Measurements from ENCODE around the gene RRP12.
"Not testable (repeated sequence)": the region's sequence is repeated elsewhere in the genome, so short reads cannot be mapped to it uniquely, and the experiment has no call there.

RRP12 gene

GRCh38 chr10:97407211-97407951 is 6.2 kb upstream of the RRP12 start:
- peak; percentile 38 for DNase-seq

DNA sequence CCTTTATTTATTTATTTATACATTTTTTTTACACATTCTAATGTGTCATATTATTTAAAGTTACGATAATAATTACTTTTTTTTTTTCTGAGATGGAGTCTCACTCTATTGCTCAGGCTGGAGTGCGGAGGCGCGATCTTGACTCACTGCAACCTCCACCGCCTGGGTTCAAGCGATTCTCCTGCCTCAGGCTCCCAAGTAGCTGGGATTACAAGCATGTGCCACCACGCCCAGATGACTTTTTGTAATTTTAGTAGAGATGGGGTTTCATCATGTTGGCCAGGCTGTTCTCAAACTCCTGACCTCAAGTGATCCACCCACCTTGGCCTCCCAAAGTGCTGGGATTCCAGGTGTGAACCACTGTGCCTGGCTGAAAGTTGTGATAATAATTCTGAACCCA is 5.3 kb upstream of the RRP12 start:
- DNase-seq: not testable (repeated sequence)

- DNase-seq: no peak
These were observed 4.9 kb upstream of the RRP12 start for GRCh38 chr10:97406064-97406463.

- DNase-seq: no peak
These were observed 2.9 kb upstream of the RRP12 start for GRCh38 chr10:97404044-97404443.

DNA sequence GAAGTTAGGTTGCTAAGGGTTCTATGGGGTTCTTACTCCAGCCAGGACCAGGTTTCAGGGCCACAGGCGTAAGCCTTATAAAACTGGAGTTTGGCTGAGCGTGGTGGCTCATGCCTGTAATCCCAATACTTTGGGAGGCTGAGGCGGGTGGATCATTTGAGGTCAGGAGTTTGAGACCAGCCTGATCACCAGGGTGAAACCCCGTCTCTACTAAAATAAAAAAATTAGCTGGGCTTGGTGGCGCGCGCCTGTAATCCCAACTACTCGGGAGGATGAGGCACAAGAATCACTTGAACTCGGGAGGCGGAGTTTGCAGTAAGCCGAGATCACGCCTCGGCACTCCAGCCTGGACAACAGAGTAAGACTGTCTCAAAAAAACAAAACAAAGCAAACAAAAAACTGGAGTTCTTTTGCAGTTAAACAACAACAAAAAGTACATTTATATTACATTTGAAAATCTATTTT is 347 bp upstream of the RRP12 start:
- DNase-seq: no peak

DNA sequence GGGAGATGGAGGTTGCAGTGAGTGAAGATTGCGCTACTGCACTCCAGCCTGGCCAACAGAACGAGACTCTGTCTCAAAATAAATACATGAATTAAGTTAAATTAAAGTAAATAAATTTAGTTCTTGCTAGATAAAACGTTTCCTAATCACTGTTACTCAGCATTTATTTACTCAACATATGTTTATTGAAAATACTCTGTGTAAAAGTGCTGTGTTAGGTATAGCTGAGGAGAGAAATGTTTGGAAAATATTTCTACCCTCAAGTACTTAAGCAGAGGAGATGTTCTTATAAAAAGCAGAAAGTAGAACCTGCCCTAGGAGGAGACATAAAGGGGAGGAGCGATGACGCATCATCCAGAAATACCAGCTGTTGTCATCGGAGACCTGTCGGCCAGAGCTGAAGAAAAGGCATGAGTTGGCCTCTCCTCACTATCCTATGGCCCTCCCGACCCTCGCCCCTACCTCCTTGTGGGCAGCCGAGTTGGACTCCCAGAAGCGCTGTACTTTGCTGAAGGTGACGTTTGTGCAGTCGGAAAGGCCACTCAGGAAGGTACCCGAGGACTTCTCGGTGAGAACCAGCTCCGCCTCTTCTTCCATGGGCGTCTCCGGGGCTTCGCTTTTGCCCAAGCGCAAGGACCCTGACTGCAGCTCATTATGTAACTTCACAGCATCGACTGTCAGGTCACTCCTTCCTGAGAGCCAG is 1.1 kb downstream of the RRP12 start:
- no peak for DNase-seq

- no peak for DNase-seq
These were observed 5.1 kb downstream of the RRP12 start for GRCh38 chr10:97396056-97396455.

DNA sequence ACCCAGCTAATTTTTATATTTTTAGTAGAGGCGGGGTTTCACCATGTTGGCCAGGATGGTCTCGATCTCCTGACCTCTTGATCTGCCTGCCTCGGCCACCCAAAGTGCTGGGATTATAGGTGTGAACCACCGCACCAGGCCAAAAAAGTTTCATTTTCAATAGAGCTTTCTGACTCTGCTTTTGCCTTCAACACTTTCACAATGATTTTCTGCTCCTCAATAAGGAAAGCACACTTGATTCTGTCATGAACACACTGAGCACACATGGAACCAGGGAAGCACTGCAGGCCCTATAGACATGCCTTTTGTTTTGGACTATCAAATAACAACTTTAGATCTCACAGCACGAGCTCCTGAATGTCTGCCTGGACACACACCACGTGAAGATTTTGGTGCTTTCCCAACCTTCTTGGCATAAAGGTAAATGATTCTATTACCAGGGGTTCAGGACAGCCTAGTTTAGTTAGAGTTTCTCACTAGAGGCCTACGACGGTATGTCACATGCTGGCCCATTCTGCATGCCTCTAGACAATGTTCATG is 8.0 kb downstream of the RRP12 start:
- no peak for DNase-seq

DNA sequence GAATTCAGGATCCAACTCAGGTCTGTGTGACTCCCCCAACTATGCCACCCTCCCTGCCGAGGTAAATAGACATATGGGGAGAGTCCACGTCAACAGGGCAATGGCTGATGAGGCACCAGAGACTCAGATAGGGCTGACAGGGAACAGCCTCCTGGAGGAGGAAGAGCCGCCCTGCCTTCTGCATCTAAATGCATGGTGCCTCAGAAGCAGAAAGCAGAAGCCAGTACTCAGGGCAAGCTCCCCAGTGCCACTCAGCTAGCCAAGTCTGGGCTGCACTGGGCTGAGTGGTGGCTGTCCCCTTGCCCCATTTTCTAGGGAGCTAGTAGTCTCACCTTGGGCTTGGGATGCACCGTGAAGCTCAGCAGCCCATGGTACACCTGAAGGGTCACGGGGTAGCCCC is 11.0 kb downstream of the RRP12 start:
- DNase-seq: no peak

- DNase-seq: no peak
These were observed 13.0 kb downstream of the RRP12 start for GRCh38 chr10:97388152-97388551.

DNA sequence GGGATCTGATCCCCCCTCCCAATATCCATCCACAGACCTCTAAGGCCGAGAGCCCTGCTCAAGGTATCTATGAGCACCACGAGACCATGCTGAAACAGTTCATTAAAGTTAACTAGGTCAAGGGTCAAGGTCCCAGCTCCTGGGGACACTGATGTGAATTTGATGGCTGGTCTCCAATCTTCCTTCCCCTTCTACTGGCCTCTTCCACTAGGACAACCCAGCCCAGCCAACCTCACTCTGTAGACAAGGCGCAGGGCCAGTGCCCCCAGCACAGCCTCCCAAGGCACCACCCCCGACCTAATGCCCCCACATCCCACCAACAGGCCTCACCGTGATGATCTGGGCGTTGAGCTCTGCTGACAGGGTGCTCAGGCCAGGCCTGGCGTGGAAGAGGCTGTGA is 15.6 kb downstream of the RRP12 start:
- DNase-seq: no peak

- no peak for DNase-seq
These were observed 16.5 kb downstream of the RRP12 start for GRCh38 chr10:97384641-97385040.

- no peak for DNase-seq
These were observed 17.0 kb downstream of the RRP12 start for GRCh38 chr10:97384156-97384555.

- no peak for DNase-seq
These were observed 18.0 kb downstream of the RRP12 start for GRCh38 chr10:97383159-97383558.

- no peak for DNase-seq
These were observed 19.5 kb downstream of the RRP12 start for GRCh38 chr10:97381626-97382025.

GRCh38 chr10:97380516-97380915 is 20.6 kb downstream of the RRP12 start:
- DNase-seq: no peak

- DNase-seq: no peak
These were observed 21.9 kb downstream of the RRP12 start for GRCh38 chr10:97378933-97379921.

DNA sequence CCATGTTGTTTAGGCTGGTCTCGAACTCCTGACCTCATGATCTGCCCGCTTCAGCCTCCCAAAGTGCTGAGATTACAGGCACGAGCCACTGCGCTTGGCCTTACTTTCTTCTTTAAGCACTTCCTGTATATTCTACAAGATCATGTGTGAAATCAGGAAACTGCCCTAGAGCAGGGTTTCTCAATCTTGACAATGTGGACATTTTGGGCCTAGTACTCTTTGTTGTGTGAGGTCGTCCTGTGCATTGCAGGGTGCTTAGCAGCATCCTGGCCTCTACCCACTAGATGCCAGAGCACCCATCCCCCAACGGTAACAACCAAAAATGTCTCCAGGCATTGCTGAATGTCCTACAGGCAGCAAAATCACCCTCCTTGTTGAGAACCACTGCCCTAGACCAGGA is 24.7 kb downstream of the RRP12 start:
- DNase-seq: no peak

GRCh38 chr10:97373456-97373855 is 27.7 kb downstream of the RRP12 start:
- no peak for DNase-seq

DNA sequence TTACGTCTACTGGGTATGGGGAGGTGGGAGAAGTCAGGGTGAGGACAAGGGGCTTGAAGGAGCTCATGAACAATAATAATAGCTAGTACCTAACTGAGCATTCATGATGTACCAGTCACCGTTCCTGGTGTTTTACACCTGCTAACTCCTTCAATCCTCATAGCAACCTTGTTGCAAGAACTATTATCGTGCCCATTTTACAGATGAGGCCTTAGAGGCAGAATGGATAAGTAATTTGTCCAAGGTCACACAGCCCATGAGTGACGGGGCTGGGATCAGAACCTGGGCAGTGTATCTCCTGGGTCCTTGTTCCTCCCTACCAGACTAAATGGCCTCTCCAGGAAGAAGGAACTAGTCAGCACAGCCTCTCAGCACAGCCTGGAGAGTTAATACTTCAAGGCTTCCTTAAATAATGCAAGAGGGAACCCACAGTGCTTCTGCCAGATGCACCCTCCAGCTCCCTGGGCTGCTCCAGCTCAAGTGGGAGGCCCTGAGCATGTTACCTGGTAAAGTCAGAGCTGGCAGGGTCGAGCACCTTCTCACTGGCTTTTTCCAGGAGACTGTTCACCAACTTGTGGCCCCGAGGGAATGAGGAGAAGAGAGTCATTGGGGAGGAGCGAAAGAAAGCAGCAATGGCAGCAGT is 28.8 kb downstream of the RRP12 start:
- DNase-seq: no peak

DNA sequence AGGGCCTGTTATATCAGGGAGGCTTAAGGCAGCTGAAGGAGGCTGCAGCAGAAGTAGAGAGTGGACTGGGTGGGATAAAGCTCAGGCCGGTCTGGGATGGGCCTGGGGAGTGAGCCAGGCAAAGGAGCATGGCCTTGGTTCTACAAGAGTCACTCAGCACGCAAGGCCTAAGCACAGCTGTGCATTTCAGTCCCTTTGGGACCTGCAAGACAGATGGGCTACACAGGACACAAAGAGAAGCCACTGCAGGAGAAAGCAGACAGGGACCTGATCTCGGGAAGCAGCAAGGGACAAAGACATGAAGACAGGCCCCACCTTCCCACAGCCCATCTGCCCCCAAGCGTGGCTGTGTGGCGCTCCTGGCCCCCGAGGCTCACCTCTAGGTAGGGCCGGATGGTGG is 29.4 kb downstream of the RRP12 start:
- no peak for DNase-seq

DNA sequence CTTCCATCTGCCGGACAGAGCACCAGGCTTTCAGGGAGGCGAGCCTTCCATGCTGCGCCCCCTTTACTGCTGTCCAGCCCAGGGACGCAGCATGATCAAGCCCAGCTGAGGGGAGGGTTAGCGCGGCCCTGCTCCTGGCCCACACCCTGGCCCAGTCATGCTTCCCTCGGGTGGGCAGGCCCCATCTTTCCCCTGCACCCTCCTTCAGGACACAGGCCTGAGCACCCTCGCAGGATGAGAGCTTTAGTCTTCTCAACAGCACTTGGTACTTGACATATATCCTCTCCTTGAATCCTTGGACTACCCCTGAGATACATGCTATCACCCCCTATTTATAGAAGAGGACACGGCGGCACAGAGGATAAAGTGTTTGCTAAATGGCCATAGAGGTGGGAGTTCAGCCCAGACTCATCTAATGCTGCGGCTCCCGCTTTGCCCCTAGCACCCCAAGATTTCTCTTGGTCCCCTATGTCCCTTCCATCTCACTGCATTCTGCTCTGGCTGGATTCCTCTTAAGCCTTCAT is 34.0 kb downstream of the RRP12 start:
- DNase-seq: no peak

All from NCI-H2029 treated with DMSO at 0.1 percent for 48 hours (cell line).